Thyroid gland (tissue), 4 donors: ENCODE measurements around the gene F13A1. TPM values are rescaled to one million over a fixed set of nuclear protein-coding genes. Genes with fewer than 3 reads are reported as not detected.

Source experiments
- DNase-seq, 2 donors: peaks; one replicate each; pipeline ENCODE4 v3.0.0-alpha.2; 2019
- H3K27ac ChIP-seq, 3 donors: fragments of 200-600 bp; sonication (generic); 1 replicate in 2 of 3; 2 replicates in 1 of 3; pipeline ENCODE4 v1.5.1; 2016 to 2019; ENCODE audit warnings: mild to moderate bottlenecking in 1 of 3, moderate library complexity in 1 of 3
- H3K27me3 ChIP-seq: fragments of 200-600 bp; sonication (generic); one replicate; pipeline ENCODE4 v1.5.1; 2019
- H3K36me3 ChIP-seq, 2 donors: fragments of 200-600 bp; sonication (generic); one replicate each; pipeline ENCODE4 v1.5.1; 2016 to 2019
- H3K4me1 ChIP-seq, 2 donors: fragments of 200-600 bp; sonication (generic); one replicate each; pipeline ENCODE4 v1.5.1; 2017 to 2019
- H3K4me3 ChIP-seq, 3 donors: fragments of 200-600 bp; sonication (generic); replicated peaks in 1 of 3; 1 replicate in 2 of 3; 2 replicates in 1 of 3; pipeline ENCODE4 v1.5.1; 2016; ENCODE audit warnings: mild to moderate bottlenecking in 1 of 3
- H3K9me3 ChIP-seq: fragments of 200-600 bp; sonication (generic); one replicate; pipeline ENCODE4 v1.5.1; 2017
- CTCF ChIP-seq, 6 experiments: fragments of 200-600 bp in 3 of 6; fragments of 450-650 bp in 3 of 6; sonication (generic) in 3 of 6; IDR thresholded peaks; one replicate each; pipeline ENCODE4 v1.5.1; 2016 to 2019; ENCODE audit warnings: antibody characterized with exemption in 6 of 6, mild to moderate bottlenecking in 2 of 6, inconsistent platforms in 1 of 6, moderate library complexity in 1 of 6
- POLR2A ChIP-seq, 2 donors: fragments of 450-650 bp; IDR thresholded peaks; one replicate each; pipeline ENCODE4 v1.6.1; 2017; ENCODE audit warnings: antibody characterized with exemption in 2 of 2, mild to moderate bottlenecking in 2 of 2, moderate library complexity in 1 of 2
- WGBS, 2 donors: methylation state at CpG; one replicate each; pipeline ENCODE4 v1.1.5; 2017; 5-methylcytosine and 5-hydroxymethylcytosine counted together
- intact Hi-C: fragments of 100-400 bp; cut with DNase I; formaldehyde crosslinking; loops from one replicate; pipeline ENCODE4 v1.15.1; 2023
- total RNA-seq, 4 donors: library from RNA; depleted of rRNA; stranded (reverse); fragments of >200 nt; gene quantifications; one replicate each; pipeline ENCODE4 v1.2.3, GENCODE V29; 2016

F13A1 gene
- total RNA-seq, 4 donors from 2014 or later = 23.7 to 139 (median 54.7) TPM

GRCh38 chr6:6152060-6152459 is 168.4 kb downstream of the F13A1 start:
- WGBS, 2 donors = 63 to 67% methylated on average over 6 of the region's 6 CpGs
- H3K36me3 ChIP-seq = no peaks in the 10 kb centered on the region
- H3K27me3 ChIP-seq = no peaks in the 10 kb centered on the region
- intact Hi-C loops = no loop called here
- no peaks in the 10 kb centered on the region for H3K4me1 ChIP-seq
- H3K9me3 ChIP-seq = no peaks in the 10 kb centered on the region
- no peak for DNase-seq
- H3K4me3 ChIP-seq = no peak overlapping the region
- H3K27ac ChIP-seq = no peak overlapping the region
- TF ChIP-seq CTCF (IDR thresholded peaks at IDR 0.05) = no peak

- Histone ChIP-seq H3K4me3 (no peak overlapping the region), H3K4me1 (no peaks in the 10 kb centered on the region), H3K27ac (no peak overlapping the region), H3K36me3 (no peaks in the 10 kb centered on the region), H3K9me3 (no peaks in the 10 kb centered on the region), H3K27me3 (no peaks in the 10 kb centered on the region)
- 79 to 87% methylated on average over 7 of the region's 7 CpGs for WGBS, 2 donors
- intact Hi-C loops = no loop called here
- no peak for DNase-seq
- no peak for TF ChIP-seq POLR2A (IDR thresholded peaks at IDR 0.05)
- TF ChIP-seq CTCF (IDR thresholded peaks at IDR 0.05) = no peak
Observed at GRCh38 chr6:6148192-6148815, 172.2 kb downstream of the F13A1 start.

GRCh38 chr6:6131492-6132109 is 188.9 kb downstream of the F13A1 start:
- no peak for DNase-seq
- WGBS, 2 donors = 64 to 65% methylated on average over 4 of the region's 4 CpGs
- intact Hi-C loops = no loop called here
- TF ChIP-seq CTCF (IDR thresholded peaks at IDR 0.05) = peak in 1 of 6 experiments; percentile 32
- no peak for TF ChIP-seq POLR2A (IDR thresholded peaks at IDR 0.05)
- no peaks in the 10 kb centered on the region for H3K36me3 ChIP-seq
- no peak overlapping the region for H3K27ac ChIP-seq
- H3K4me3 ChIP-seq = no peak overlapping the region
- H3K9me3 ChIP-seq = no peaks in the 10 kb centered on the region
- no peaks in the 10 kb centered on the region for H3K27me3 ChIP-seq
- H3K4me1 ChIP-seq = no peaks in the 10 kb centered on the region

- no peak for DNase-seq
- intact Hi-C loops = no loop called here
- TF ChIP-seq POLR2A (IDR thresholded peaks at IDR 0.05) (no peak), CTCF (IDR thresholded peaks at IDR 0.05) (no peak)
- H3K27me3 ChIP-seq = no peaks in the 10 kb centered on the region
- H3K27ac ChIP-seq = no peak overlapping the region
- no peak overlapping the region for H3K4me3 ChIP-seq
- no peaks in the 10 kb centered on the region for H3K9me3 ChIP-seq
- 81 to 95% methylated on average over 3 of the region's 3 CpGs for WGBS, 2 donors
- H3K4me1 ChIP-seq = no peaks in the 10 kb centered on the region
- no peaks in the 10 kb centered on the region for H3K36me3 ChIP-seq
Observed at GRCh38 chr6:6125495-6125894, 195.0 kb downstream of the F13A1 start.

- intact Hi-C loops = no loop called here
- Histone ChIP-seq H3K36me3 (no peaks in the 10 kb centered on the region), H3K4me3 (no peak overlapping the region), H3K27ac (no peak overlapping the region), H3K9me3 (no peaks in the 10 kb centered on the region), H3K4me1 (no peaks in the 10 kb centered on the region), H3K27me3 (no peaks in the 10 kb centered on the region)
- WGBS, 2 donors = 43 to 76% methylated on average over 2 to 3 of the region's 3 CpGs
- no peak for TF ChIP-seq CTCF (IDR thresholded peaks at IDR 0.05)
- no peak for TF ChIP-seq POLR2A (IDR thresholded peaks at IDR 0.05)
- no peak for DNase-seq
Observed at GRCh38 chr6:6123803-6124202, 196.7 kb downstream of the F13A1 start.
